Keratinocyte (primary cell): ENCODE data around the gene SDK2.

Experiments
- CTCF ChIP-seq, 3 experiments: IDR thresholded peaks in 1 of 3; conservative IDR thresholded peaks in 1 of 3; optimal IDR thresholded peaks in 1 of 3; 2 replicates in 2 of 3; 3 replicates in 1 of 3; pipeline versions ENCODE3 to v1.5.1; 2011; ENCODE audit warnings: low read length in 3 of 3, mild to moderate bottlenecking in 3 of 3, moderate library complexity in 2 of 3, control low read depth in 1 of 3, inconsistent platforms in 1 of 3; ENCODE audit not compliant: insufficient read depth in 2 of 3; ENCODE audit errors: extremely low read depth in 1 of 3
- EZH2 ChIP-seq: IDR thresholded peaks from one replicate; pipeline ENCODE4 v1.6.1; 2012; ENCODE audit warnings: inconsistent platforms, mild to moderate bottlenecking, low read length, moderate library complexity

DNA sequence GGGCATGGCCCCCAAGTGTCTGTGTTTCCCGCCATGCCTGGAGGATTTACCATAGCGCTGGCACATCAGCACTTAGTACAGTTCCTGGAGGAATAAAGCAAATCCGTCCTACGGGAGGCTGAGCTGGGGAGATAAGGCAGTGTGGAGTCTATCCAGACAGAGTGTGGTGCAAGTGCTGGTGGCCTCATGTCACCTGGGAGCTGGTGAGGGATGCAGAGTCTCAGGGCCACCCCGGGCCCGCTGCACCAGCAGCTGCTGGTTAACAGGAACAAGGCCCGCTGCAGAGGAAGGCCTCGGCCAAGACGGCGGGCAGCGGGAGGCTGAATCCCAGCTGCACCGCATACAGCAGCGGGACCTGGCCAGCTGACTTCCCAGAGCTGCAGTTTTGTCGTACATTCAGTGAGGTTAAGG lies 275.1 kb downstream of the SDK2 start:
- TF ChIP-seq CTCF (optimal IDR thresholded peaks at IDR 0.05 in 1 of 3, IDR thresholded peaks at IDR 0.05 in 1 of 3, conservative IDR thresholded peaks at IDR 0.05 in 1 of 3; ENCODE audit: extremely low read depth in 1 of 3, insufficient read depth in 2 of 3, low read length in 3 of 3) (no peak), EZH2 (no peak)
